Sigmoid colon (tissue), 4 donors: Measurements from ENCODE around the gene FTO.

ENCODE experiments used
- EP300 ChIP-seq, 4 donors: sonication (generic); formaldehyde crosslinking; IDR thresholded peaks; one replicate each; pipeline ENCODE4 v1.6.1; 2017; ENCODE audit warnings: antibody characterized with exemption in 4 of 4
- POLR2A ChIP-seq, 2 donors: fragments of 450-650 bp; IDR thresholded peaks; one replicate each; pipeline ENCODE4 v1.6.1; 2016; ENCODE audit warnings: antibody characterized with exemption in 2 of 2, mild to moderate bottlenecking in 2 of 2, moderate library complexity in 2 of 2
- POLR2AphosphoS5 ChIP-seq, 4 donors: sonication (generic); formaldehyde crosslinking; IDR thresholded peaks; one replicate each; pipeline ENCODE4 v1.6.1; 2017; ENCODE audit warnings: antibody characterized with exemption in 4 of 4
- TF ChIP-seq, protein P1 (sequence below), 4 experiments: fragments of 450-650 bp in 3 of 4; fragments of 200-600 bp in 1 of 4; IDR thresholded peaks; one replicate each; pipeline ENCODE4 v1.5.1; 2016 to 2019; ENCODE audit warnings: antibody characterized with exemption in 4 of 4, mild to moderate bottlenecking in 3 of 4, moderate library complexity in 2 of 4

DNA sequence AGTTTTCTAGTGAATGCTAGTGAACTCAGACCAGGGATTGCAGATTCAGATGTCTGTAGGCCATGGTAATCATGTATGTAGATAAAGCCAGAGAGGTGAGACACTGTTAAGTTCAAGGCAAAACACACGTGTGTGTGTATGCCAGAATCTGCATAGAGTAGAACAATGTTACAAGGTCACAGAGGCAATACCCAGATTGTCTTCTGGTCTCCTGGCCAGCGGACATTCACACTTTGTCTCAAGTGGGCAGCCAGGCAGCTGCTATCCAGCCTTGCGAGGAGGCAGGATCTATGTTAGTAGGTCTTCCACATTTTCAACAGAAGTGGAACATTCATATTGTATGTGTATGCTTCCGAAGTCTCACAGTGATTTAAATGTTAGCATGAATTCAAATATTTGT lies 244.4 kb downstream of the FTO start:
- TF ChIP-seq EP300 (IDR thresholded peaks at IDR 0.05) (no peak), POLR2AphosphoS5 (IDR thresholded peaks at IDR 0.05) (no peak), POLR2A (IDR thresholded peaks at IDR 0.05) (no peak)
- TF ChIP-seq, protein P1, sequence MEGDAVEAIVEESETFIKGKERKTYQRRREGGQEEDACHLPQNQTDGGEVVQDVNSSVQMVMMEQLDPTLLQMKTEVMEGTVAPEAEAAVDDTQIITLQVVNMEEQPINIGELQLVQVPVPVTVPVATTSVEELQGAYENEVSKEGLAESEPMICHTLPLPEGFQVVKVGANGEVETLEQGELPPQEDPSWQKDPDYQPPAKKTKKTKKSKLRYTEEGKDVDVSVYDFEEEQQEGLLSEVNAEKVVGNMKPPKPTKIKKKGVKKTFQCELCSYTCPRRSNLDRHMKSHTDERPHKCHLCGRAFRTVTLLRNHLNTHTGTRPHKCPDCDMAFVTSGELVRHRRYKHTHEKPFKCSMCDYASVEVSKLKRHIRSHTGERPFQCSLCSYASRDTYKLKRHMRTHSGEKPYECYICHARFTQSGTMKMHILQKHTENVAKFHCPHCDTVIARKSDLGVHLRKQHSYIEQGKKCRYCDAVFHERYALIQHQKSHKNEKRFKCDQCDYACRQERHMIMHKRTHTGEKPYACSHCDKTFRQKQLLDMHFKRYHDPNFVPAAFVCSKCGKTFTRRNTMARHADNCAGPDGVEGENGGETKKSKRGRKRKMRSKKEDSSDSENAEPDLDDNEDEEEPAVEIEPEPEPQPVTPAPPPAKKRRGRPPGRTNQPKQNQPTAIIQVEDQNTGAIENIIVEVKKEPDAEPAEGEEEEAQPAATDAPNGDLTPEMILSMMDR (IDR thresholded peaks at IDR 0.05), result no peak
